GM12878 (cell line): ENCODE data around the gene OXCT2. TPM values are rescaled to one million over a fixed set of nuclear protein-coding genes. Genes with fewer than 3 reads are reported as not detected.

Source experiments
- ATAC-seq: fragments of 200-7000 bp; cut with Tn5 transposase; 3 replicates; pipeline ENCODE4 v1.9.1; 2020; ENCODE audit warnings: mild to moderate bottlenecking, moderate library complexity
- BruUV-seq: library from RNA; stranded (reverse); fragments of 400-500 nt; replicated peaks from 2 replicates; lab custom pipeline; 2021; lab: Mats Ljungman, UMichigan
- CTCF ChIA-PET: fragments of 300-600 bp; sonication (Branson Sonifier 250); formaldehyde crosslinking; extraction: SDS; loops from one replicate; lab custom pipeline; 2021; ENCODE audit warnings: inconsistent platforms; lab: Yijun Ruan, JAX
- POLR2A ChIA-PET: fragments of 350-600 bp; formaldehyde crosslinking; extraction: SDS; loops from one replicate; lab custom pipeline; 2021; ENCODE audit warnings: inconsistent platforms; lab: Charles Lee
- RAD21 ChIA-PET: fragments of 300-600 bp; sonication (Branson Sonifier 250); formaldehyde crosslinking; loops from one replicate; lab custom pipeline; 2023; ENCODE audit warnings: antibody characterized with exemption; ENCODE audit not compliant: unreplicated experiment; lab: Charles Lee
- SMC1A ChIA-PET: fragments of 300-600 bp; sonication (Branson Sonifier 250); formaldehyde crosslinking; loops from one replicate; lab custom pipeline; 2023; ENCODE audit not compliant: unreplicated experiment, uncharacterized antibody; lab: Charles Lee
- DNase-seq: peaks from one replicate; pipeline ENCODE4 v3.0.0-alpha.2; 2011; ENCODE audit warnings: low read depth, low spot score
- FAIRE-seq: peaks from 3 replicates; lab custom pipeline; 2011; peaks lifted over from hg19 to GRCh38; lab: Jason Lieb, UNC
- H2AFZ ChIP-seq: 2 replicates; pipeline ENCODE4 v1.6.0; 2011; ENCODE audit warnings: low read depth, low read length, control low read depth; ENCODE audit not compliant: control insufficient read depth
- H3K27ac ChIP-seq: 2 replicates; pipeline ENCODE4 v1.5.1; 2011; ENCODE audit warnings: control low read depth; ENCODE audit not compliant: control insufficient read depth, insufficient read depth
- H3K27me3 ChIP-seq, 2 experiments: replicated peaks in 1 of 2; 2 replicates each; pipeline versions ENCODE4 v1.6.0 to v1.6.1; 2011; ENCODE audit warnings: low read length in 1 of 2; ENCODE audit not compliant: control insufficient read depth in 2 of 2, insufficient read depth in 2 of 2
- H3K36me3 ChIP-seq, 2 experiments: 2 replicates each; pipeline ENCODE4 v1.5.1; 2011; ENCODE audit warnings: low read length in 1 of 2; ENCODE audit not compliant: control insufficient read depth in 2 of 2, insufficient read depth in 2 of 2
- H3K4me1 ChIP-seq: 2 replicates; pipeline ENCODE4 v1.6.1; 2011; ENCODE audit warnings: mild to moderate bottlenecking, low read length, moderate library complexity, mixed read lengths; ENCODE audit not compliant: control insufficient read depth, insufficient read depth
- H3K4me2 ChIP-seq: 2 replicates; pipeline ENCODE4 v1.6.0; 2011; ENCODE audit warnings: control low read depth; ENCODE audit not compliant: control insufficient read depth, insufficient read depth
- H3K4me3 ChIP-seq: fragments of 200-600 bp; sonication (generic); 2 replicates; pipeline ENCODE4 v1.5.1; 2016
- H3K79me2 ChIP-seq: 2 replicates; pipeline ENCODE4 v1.6.0; 2011; ENCODE audit warnings: low read length; ENCODE audit not compliant: control insufficient read depth, insufficient read depth
- H3K9ac ChIP-seq: 2 replicates; pipeline ENCODE4 v1.8.0; 2011; ENCODE audit warnings: low read length, control low read depth, mixed read lengths; ENCODE audit not compliant: control insufficient read depth, insufficient read depth
- H3K9me3 ChIP-seq: replicated peaks from 3 replicates; pipeline ENCODE4 v1.5.1; 2011; ENCODE audit warnings: mild to moderate bottlenecking, low read length; ENCODE audit not compliant: control insufficient read depth, insufficient read depth
- H4K20me1 ChIP-seq: 2 replicates; pipeline ENCODE4 v1.6.0; 2011; ENCODE audit not compliant: control insufficient read depth, insufficient read depth
- CEBPB ChIP-seq, 2 experiments: fragments of 150-350 bp in 1 of 2; IDR thresholded peaks; 2 replicates each; pipeline ENCODE4 v1.6.1; 2012 to 2014; ENCODE audit warnings: low read depth in 2 of 2, low read length in 2 of 2, borderline replicate concordance in 1 of 2, inconsistent platforms in 1 of 2
- FOXK2 ChIP-seq: fragments of 450-650 bp; IDR thresholded peaks from 2 replicates; pipeline ENCODE4 v1.6.1; 2017; ENCODE audit warnings: mild to moderate bottlenecking, moderate library complexity
- FOXM1 ChIP-seq: IDR thresholded peaks from 2 replicates; pipeline ENCODE4 v1.6.1; 2012; ENCODE audit warnings: low read depth, mild to moderate bottlenecking, inconsistent platforms, low read length, moderate library complexity
- GABPA ChIP-seq: IDR thresholded peaks from 2 replicates; pipeline ENCODE4 v1.6.1; 2014; ENCODE audit warnings: antibody characterized with exemption, low read depth, mild to moderate bottlenecking, inconsistent platforms
- IKZF2 ChIP-seq, 2 experiments: fragments of 450-650 bp; IDR thresholded peaks; 2 replicates each; pipeline ENCODE4 v1.6.1; 2017; ENCODE audit warnings: mild to moderate bottlenecking in 2 of 2, moderate library complexity in 2 of 2
- JUNB ChIP-seq: IDR thresholded peaks from 2 replicates; pipeline ENCODE4 v1.6.1; 2016; ENCODE audit warnings: antibody characterized with exemption, mild to moderate bottlenecking
- KLF5 ChIP-seq: fragments of 450-650 bp; IDR thresholded peaks from 2 replicates; pipeline ENCODE4 v1.6.1; 2014; ENCODE audit warnings: mild to moderate bottlenecking; ENCODE audit not compliant: partially characterized antibody
- MXI1 ChIP-seq: fragments of 150-350 bp; IDR thresholded peaks from 2 replicates; pipeline ENCODE4 v1.6.1; 2011; ENCODE audit warnings: low read depth, mild to moderate bottlenecking, inconsistent platforms, low read length, improper control_type of control experiment
- PAX8 ChIP-seq: fragments of 450-650 bp; IDR thresholded peaks from 2 replicates; pipeline ENCODE4 v1.6.1; 2017; ENCODE audit warnings: mild to moderate bottlenecking, moderate library complexity
- RFX5 ChIP-seq: IDR thresholded peaks from 2 replicates; pipeline ENCODE4 v1.6.1; 2011; ENCODE audit warnings: low read depth, low read length, improper control_type of control experiment
- SREBF1 ChIP-seq: IDR thresholded peaks from 2 replicates; pipeline ENCODE4 v1.6.1; 2012; ENCODE audit warnings: mild to moderate bottlenecking, low read length
- SUZ12 ChIP-seq: fragments of 200-600 bp; sonication (generic); IDR thresholded peaks from one replicate; pipeline ENCODE4 v1.6.1; 2018; ENCODE audit warnings: antibody characterized with exemption, mild to moderate bottlenecking; ENCODE audit not compliant: unreplicated experiment
- ZBTB11 ChIP-seq: fragments of 450-650 bp; formaldehyde crosslinking; IDR thresholded peaks from 2 replicates; pipeline ENCODE4 v1.5.0; 2022; ENCODE audit warnings: mild to moderate bottlenecking, missing genetic modification characterization
- ZBTB4 ChIP-seq: fragments of 450-650 bp; formaldehyde crosslinking; IDR thresholded peaks from 2 replicates; pipeline ENCODE4 v1.4.0; 2022; ENCODE audit warnings: mild to moderate bottlenecking, moderate library complexity
- ZNF384 ChIP-seq: IDR thresholded peaks from 2 replicates; pipeline ENCODE4 v1.6.1; 2012; ENCODE audit warnings: low read depth, mild to moderate bottlenecking, low read length, improper control_type of control experiment, borderline replicate concordance
- WGBS: methylation state at CpG from one replicate; pipeline ENCODE4 v1.1.6; 2016; ENCODE audit warnings: low lambda C conversion rate; ENCODE audit not compliant: insufficient replicate concordance, insufficient coverage; ENCODE audit errors: missing lambda C conversion rate; 5-methylcytosine and 5-hydroxymethylcytosine counted together
- in situ Hi-C: fragments of 300-500 bp; cut with MboI; formaldehyde crosslinking; loops from 9 replicates; pipeline ENCODE4 v1.14.3; 2018; ENCODE audit warnings: mixed read lengths
- intact Hi-C: fragments of 100-400 bp; cut with micrococcal nuclease; formaldehyde crosslinking; loops from one replicate; pipeline ENCODE4 v1.14.2; 2022; ENCODE audit not compliant: unreplicated experiment
- polyA plus RNA-seq, 11 experiments: library from polyadenylated mRNA; depleted of rRNA in 4 of 11; unstranded in 6 of 11; stranded (reverse) in 5 of 11; fragments of >200 nt; fragmentation: Nextera tagmentation in 4 of 11; fragmentation: Illumina TruSeq in 1 of 11; extraction: Ambion mirVana in 4 of 11; extraction: Trizol in 1 of 11; gene quantifications; 1 replicate in 1 of 11; 2 replicates in 10 of 11; pipeline versions ENCODE4 v1.2.1 to v1.2.3, GENCODE V29; 2011 to 2016; ENCODE audit warnings: inconsistent platforms in 2 of 11, missing spikeins in 2 of 11, low read depth in 1 of 11
- total RNA-seq, 4 experiments: library from RNA; depleted of rRNA in 3 of 4; stranded (reverse); fragments of >200 nt in 3 of 4; fragmentation: Illumina TruSeq in 1 of 4; extraction: Trizol in 1 of 4; gene quantifications; 2 replicates each; pipeline versions ENCODE4 v1.2.1 to v1.2.3, GENCODE V29; 2013 to 2021

Gene OXCT2
- total and polyA plus RNA-seq, 10 of the 15 experiments (the other 5 are each of a cell fraction or from before 2014, with no cell fraction given), result 0.06 to 1.9 (median 0.59) TPM

- Histone ChIP-seq H3K27me3 (no peaks in the 10 kb centered on the region), H4K20me1 (no peaks in the 10 kb centered on the region), H3K4me3 (no peak overlapping the region), H3K9ac (no peak overlapping the region), H3K79me2 (no peaks in the 10 kb centered on the region), H3K4me2 (no peak overlapping the region), H3K4me1 (no peaks in the 10 kb centered on the region), H2AFZ (no peak overlapping the region), H3K9me3 (no peaks in the 10 kb centered on the region), H3K36me3 (peaks cover 1 to 8% of the 10 kb centered on the region in 2 experiments; a peak in 2 of 4 replicates), H3K27ac (no peak overlapping the region)
- ATAC-seq (no peak), FAIRE-seq (no peak), DNase-seq (no peak)
- intact Hi-C loops, result no loop called here
- 75% methylated on average over 9 of the region's 9 CpGs for WGBS
- ChIA-PET RAD21 (no interaction called here), POLR2A (no interaction called here), CTCF (no interaction called here), SMC1A (no interaction called here)
- TF ChIP-seq ZBTB11 (CRISPR knock-in tag), result no peak
- TF ChIP-seq SREBF1, result no peak
- TF ChIP-seq MXI1, result no peak
- TF ChIP-seq IKZF2 (IDR thresholded peaks at IDR 0.05), result no peak
- no peak for TF ChIP-seq PAX8
- TF ChIP-seq ZNF384, result no peak
- TF ChIP-seq JUNB, result no peak
- TF ChIP-seq FOXK2, result no peak
- no peak for TF ChIP-seq RFX5
- no peak for TF ChIP-seq FOXM1
- no peak for TF ChIP-seq KLF5
- TF ChIP-seq ZBTB4 (CRISPR knock-in tag), result no peak
- TF ChIP-seq CEBPB (IDR thresholded peaks at IDR 0.05; ENCODE audit: borderline replicate concordance in 1 of 2, low read depth in 2 of 2, low read length in 2 of 2), result no peak
- TF ChIP-seq GABPA, result no peak
- TF ChIP-seq SUZ12, result no peak
- in situ Hi-C loops, result no loop called here
- no TSS peak for BruUV-seq
These were observed 10.1 kb downstream of the OXCT2 start for GRCh38 chr1:39761016-39761415.
